Myocyte (in vitro differentiated cells): Measurements from ENCODE around the gene PRR14L. TPM values are rescaled to one million over a fixed set of nuclear protein-coding genes. Genes with fewer than 3 reads are reported as not detected.
"Not testable (repeated sequence)": the region's sequence is repeated elsewhere in the genome, so short reads cannot be mapped to it uniquely, and the experiment has no call there.

Experiments used
- DNase-seq: peaks from one replicate; pipeline ENCODE4 v3.0.0-alpha.2; 2012; ENCODE audit warnings: low read depth
- total RNA-seq: library from RNA; depleted of rRNA; stranded (reverse); fragments of >200 nt; gene quantifications from 2 replicates; pipeline ENCODE4 v1.2.3, GENCODE V29; 2014

Gene PRR14L
- total RNA-seq, 1 donor from 2014 or later = 11.9 TPM

DNA sequence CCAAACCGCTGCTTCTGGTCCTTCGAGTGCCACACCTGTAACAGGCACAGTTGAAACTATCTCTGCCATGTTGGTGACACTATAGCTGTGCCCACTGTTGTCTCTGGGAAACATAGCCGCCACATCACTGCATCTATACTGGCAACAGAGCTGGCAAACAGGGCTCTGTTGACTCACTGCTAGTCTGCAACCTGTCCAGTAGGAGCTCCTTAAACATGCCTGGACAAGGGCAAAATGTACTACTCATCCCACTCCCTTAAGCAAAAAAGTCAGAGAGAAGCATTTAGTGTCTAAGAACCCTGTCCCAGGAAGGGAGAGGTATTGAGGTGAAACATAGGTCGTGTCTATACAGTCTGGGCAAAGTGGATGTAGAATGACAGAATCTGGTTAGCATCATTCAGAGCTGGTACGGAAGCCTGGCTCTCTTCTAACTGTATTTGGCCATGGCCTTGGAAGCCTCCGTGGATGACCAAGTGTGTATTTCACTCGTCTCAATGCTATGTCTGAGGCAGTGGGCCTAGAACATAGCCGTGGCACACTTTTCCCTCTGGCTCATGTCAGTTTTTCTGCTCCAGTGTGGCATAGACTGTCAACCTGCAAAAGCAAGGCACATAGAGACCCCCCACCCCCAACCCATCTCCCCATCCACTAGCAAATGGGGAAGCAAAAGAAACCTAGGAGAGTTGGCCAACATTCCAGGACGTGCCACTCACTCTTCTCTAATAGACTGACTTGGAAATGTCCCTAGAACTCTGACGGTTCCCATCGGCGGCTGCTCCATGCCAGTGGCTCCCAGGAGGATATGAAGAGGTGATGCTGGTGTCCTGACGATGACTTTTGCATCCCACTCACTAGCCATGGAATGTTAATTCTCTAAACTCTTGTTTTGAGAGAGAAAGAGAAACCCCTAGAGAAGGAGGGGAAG is 66.5 kb downstream of the PRR14L start:
- peak; percentile 25 for DNase-seq

DNA sequence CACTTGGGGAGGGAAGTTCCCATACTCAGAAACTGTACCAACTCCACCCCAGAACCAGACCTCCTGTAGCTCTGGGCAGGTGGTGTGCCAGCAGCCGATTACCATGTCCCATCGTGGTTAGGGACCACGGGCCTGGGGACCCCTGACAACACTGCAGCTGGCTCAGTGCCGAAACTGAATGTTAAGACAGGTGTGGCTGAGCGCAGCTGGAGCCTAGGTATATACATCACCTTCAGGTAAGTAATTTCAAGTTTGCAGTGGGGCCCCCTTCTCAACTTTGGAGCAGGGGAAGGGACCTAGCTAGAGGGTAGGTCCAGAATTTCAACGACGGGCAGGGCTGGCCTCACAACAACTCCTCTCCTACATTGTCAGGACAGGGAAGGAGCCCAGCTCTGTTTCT is 67.2 kb downstream of the PRR14L start:
- DNase-seq = peak; percentile 3

- DNase-seq = peak; percentile 56
These were observed 68.3 kb downstream of the PRR14L start for GRCh38 chr22:31681349-31682345.

DNA sequence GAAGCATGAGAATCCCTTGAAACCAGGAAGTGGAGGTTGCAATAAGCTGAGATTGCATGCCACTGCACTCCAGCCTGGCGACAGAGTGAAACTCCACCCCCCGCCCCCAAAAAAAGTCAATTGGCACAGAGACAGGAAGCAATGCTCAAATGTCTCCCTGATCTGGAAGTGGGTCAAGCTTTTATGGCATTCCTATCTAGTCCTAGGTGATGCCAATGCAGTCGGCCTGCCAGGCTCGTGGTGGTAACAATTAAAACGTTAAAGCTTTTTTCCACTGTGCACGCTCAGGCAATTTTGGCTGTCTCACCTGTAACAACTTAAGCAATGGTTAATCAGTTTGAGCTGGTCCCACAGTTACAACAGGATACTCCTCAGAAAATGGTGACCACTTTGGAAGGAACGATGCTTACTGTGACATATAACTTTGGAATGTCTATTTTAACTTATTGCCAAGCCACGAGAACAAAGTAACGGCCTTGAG is 69.0 kb downstream of the PRR14L start:
- DNase-seq = peak; percentile 41

GRCh38 chr22:31678748-31679147 is 71.2 kb downstream of the PRR14L start:
- DNase-seq = no peak

GRCh38 chr22:31676700-31677099 is 73.2 kb downstream of the PRR14L start:
- peak; percentile 47 for DNase-seq

DNA sequence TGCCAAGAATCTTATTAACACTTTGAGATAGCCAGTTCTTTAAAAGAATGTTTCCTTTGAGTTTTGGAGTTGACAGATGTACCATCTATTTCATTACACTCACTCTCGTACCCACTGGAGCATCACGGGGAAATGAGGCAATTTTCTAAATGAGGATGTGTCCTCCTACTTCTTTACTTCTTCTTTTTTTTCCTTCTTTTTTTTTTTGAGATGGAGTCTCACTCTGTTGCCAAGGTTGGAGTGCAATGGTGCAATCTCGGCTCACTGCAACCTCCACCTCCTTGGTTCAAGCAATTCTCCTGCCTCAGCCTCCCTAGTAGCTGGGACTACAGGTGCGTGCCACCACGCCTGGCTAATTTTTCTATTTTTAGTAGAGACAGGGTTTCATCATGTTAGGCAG is 75.7 kb downstream of the PRR14L start:
- not testable (repeated sequence) for DNase-seq

- DNase-seq = not testable (repeated sequence)
These were observed 81.1 kb downstream of the PRR14L start for GRCh38 chr22:31668849-31669248.

DNA sequence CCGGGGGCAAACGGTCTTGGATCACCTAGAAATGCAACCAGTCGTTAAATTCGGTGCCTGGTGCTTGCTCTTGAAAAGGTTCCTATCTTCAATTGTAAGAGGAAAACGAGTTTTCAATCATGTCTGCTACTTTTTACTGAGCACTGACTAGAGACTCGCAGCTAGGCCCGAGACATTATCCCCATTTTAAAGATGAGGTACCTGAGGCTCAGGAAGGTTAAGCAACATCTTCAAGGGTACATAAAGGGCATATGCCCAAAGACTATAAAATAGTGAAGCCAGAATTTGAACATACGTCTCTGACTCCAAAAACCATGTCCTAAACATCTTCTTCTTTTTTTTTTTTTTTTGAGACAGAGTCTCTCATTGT is 87.3 kb downstream of the PRR14L start:
- no peak for DNase-seq

DNA sequence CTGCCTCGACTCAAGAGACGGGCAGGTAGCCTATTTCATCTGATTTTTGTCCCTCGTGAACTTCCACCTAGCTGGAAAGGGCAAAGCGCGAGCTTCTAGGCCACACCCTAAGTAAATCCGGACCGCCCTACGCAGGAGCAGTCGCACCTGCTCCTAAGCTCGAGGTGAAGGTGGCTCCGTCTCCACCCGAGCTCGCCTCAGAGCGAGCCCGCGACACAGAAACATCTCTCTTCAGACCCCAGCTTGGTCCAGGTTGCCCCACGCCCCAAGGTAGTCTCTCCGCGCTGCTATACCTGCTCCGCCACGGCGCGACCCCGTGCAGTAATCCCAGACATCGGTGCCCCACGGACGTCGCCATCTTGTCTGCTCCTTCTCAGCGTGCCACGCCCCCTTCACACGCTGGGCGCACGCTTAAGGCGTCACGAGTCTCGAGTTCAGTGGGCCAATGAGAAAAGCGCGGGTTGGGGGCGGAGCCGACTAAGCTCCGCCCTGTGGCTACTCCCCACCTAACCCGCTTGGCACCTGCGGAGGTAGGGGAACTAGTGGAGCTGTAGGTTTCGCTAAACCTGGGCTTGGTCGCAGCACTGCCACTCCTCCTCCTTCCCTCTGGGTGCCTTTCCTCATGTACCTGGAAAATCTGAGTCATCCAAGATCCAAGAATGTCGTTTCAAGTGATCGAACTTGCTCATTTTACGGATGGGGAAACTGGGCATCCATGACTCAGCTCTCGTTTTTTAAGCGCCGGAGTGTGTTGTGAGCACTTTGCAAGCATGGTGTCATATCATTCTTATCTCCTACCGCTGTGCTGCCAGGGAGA is 87.9 kb downstream of the PRR14L start, which contains the start of gene PISD:
TSS of gene PISD (minus strand) at position 365 of the 817 bp plus-strand sequence. CDS start at position 358, 7 bp downstream.
- DNase-seq = peak; percentile 97

DNA sequence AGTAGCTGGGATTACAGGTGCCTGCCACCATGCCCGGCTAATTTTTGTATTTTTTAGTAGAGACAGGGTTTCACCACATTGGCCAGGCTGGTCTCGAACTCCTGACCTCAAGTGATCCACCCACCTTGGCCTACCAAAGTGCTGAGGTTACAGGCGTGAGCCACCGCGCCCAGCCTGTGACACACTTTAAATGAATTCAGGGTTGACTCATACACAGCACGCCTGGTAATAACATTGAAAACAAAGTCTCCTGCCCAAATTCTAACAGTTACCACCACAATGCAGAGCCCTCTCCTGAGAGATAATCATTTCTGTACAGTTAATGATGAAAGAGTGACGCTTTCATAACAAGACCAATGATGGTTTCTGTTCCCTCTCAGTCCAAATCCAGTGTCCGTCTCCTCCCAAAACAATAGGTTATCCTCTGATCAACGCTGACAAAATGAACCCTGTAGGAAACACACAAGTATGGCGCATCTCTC is 89.0 kb downstream of the PRR14L start:
- peak; percentile 58 for DNase-seq

DNA sequence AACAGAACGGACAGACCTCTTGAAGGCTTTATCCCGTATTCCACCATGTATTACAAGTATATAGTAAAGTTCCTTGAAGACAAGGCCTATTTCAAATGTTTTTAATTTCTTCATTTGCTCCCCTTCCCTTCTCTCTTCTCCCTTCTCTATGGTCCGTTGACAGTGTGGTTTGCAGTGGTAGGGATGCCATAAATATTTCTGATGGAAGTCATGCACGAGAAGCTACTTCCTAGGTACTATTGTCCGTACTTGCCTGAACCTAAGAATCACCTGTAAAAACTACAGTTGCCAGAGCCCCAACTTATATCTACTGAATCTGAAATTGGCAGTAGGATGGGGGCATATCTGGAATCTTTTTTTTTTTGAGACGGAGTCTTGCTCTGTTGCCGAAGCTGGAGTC is 90.7 kb downstream of the PRR14L start:
- DNase-seq = no peak

- no peak for DNase-seq
These were observed 95.5 kb downstream of the PRR14L start for GRCh38 chr22:31654408-31654807.

- DNase-seq = no peak
These were observed 96.0 kb downstream of the PRR14L start for GRCh38 chr22:31653944-31654343.

GRCh38 chr22:31652911-31653684 is 96.8 kb downstream of the PRR14L start:
- no peak for DNase-seq

- no peak for DNase-seq
These were observed 97.8 kb downstream of the PRR14L start for GRCh38 chr22:31652088-31652487.

DNA sequence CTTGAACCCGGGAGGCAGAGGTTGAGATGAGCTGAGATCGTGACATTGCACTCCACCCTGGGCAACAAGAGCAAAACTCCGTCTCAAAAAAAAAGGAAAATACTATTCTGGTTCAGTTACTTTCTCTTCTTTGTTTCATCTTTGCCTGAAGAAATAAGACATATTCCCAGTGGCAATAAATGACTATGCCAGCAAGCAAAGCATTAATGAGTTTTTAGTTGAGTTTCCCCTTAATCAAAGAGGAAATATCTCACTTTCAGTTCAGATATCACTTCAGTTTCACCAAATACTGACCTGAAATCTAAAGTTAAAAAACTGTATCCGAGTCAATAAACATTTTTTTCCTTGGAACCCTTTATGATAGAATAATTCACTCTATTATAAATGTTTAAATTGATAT is 98.3 kb downstream of the PRR14L start:
- no peak for DNase-seq

- DNase-seq = no peak
These were observed 99.5 kb downstream of the PRR14L start for GRCh38 chr22:31650391-31650790.

- no peak for DNase-seq
These were observed 102.2 kb downstream of the PRR14L start for GRCh38 chr22:31647523-31648320.
